ENCODE data around the gene RBM3.
"Not testable (repeated sequence)": the region's sequence is repeated elsewhere in the genome, so short reads cannot be mapped to it uniquely, and the experiment has no call there.

Gene RBM3

DNA sequence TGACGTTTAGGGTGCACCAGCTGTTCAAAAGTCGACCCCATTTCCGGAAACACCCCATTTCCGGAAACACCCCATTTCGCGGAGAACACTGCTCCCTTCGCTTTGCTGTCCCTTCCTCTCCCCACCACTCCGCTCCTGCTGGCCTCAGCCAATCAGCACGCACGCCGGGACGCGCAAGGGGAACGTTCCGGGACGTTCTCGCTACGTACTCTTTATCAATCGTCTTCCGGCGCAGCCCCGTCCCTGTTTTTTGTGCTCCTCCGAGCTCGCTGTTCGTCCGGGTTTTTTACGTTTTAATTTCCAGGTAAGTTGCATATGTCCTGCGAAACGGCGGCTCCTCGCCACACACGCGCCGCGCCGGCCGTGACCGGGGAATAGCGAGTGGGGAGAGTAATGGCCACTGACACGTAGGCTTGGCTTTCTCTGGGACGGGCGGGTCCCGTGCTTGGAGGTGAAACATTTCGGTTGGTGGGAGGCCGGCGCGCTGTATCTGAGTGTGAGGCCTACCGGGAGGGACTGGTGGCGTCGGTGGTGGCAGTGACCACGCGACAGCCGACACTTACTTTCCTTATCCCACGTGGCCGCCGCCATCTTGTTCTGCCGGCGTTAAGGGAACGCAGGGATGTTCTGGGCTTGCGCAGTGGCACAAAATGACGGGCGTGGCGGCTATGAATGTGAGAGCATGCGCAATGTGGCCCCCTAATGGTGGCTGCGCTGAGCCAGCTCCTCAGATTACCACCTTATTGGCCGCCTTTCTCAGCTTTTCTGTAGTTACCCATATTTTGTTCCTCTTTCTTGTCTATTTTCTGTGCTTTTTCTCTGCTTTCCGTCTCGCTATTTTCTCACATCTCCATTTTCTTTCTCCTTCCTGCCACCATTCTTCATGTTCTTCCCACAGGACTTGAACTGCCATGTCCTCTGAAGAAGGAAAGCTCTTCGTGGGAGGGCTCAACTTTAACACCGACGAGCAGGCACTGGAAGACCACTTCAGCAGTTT is at the start of gene RBM3:
RBM3 (plus strand) TSS at position 215 of the 997 bp plus-strand sequence; CDS start at position 912, 697 bp downstream.
- DNase-seq (ENCODE audit: low read depth) = peak; percentile 94

DNA sequence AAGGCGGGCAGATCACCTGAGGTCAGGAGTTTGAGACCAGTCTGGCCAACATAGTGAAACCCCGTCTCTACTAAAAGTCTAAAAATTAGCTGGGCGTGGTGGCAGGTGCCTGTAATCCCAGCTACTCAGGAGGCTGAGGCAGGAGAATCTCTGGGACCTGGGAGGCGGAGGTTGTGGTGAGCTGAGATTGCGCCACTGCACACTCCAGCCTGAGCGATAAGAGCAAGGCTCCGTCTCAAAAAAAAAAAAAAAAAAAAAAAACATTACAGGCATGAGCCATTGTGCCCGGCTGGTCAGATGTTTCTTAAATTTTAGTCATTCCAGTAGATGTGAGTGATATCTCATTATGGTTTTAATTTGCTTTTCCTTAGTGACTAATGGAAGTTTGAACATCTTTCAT is 48.4 kb upstream of the RBM3 start:
- peak; percentile 4 for DNase-seq (ENCODE audit: low read depth)

DNA sequence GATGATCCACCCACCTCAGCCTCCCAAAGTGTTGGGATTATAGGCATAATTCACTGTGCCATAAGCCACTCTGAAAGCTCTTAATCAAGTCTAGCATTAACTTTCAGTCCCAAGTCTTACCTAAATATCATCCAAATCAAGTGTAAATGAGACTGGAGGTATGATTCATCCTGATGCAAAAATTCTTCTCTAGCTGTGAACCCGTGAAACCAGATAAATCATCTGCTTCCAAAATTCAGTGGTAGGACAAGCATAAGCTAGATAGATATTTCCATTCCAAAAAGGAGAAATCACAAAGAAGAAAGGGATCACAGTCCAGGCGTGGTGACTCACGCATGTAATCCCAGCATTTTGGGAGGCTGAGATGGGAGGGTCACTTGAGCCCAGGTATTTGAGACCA is 43.5 kb upstream of the RBM3 start:
- no peak for DNase-seq (ENCODE audit: low read depth)

DNA sequence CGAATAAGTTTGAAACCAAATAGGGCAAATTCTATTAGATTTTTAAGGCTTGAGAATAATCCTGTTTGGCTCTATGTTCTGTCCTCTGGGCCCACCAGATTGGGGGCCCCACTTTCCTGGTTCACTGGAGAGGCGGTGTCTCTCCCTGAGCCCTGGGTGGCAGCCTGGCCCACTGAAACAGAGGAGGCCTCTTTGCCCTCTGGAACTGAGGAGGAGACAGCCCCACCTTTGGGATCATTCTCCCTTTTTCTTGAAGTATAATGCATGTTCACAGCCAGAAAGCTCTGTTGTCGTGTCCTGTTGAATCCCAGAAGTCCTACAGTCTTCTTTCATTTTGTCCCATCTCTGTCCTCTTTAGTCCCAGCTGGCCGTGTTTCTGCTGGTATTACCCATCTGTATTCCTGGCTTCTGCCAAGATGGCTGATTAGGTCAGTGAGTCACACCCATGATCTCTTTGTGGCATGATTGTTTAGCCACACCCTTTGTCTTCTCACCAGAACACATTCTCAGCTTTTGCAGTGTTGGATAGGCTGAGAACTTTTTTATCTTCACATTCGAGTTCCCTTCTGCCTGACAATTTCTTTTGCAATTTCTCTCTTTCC is 42.8 kb upstream of the RBM3 start:
- peak; percentile 71 for DNase-seq (ENCODE audit: low read depth)

DNA sequence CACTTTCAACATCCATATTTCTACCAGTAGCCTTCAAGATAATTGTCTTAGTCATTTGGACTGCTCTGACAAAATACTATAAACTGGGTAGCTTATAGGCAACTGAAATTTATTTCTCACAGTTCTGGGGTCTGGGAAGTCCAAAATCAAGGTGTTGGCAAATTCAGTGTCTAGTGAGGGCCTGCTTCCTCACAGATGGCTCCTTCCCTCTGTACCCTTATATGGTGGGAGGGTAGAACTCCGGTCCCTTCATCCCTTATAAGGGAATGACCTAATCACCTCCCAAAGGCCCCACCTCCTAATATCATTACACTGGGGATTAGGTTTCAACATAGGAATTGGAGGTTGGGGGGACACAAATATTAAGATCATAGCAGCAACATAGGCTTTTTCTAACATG is 42.1 kb upstream of the RBM3 start:
- no peak for DNase-seq (ENCODE audit: low read depth)

DNA sequence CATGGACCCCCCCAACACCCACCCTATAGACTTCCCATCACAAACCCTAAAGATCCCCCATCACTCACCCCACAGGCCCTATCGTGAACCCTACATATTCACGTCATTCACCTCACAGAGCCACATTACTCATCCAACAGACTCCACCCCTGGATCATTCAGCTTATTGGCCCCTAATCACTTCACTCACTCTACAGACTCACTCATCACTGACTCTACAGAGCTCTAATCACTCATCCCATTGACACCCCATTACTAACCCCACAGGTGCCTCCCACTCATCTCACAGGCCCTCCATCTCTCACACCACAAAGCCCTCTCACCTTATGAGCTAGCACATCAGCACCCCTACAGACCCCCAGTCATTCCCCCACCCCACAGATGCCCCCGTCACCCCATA is 41.1 kb upstream of the RBM3 start:
- DNase-seq (ENCODE audit: low read depth) = no peak

DNA sequence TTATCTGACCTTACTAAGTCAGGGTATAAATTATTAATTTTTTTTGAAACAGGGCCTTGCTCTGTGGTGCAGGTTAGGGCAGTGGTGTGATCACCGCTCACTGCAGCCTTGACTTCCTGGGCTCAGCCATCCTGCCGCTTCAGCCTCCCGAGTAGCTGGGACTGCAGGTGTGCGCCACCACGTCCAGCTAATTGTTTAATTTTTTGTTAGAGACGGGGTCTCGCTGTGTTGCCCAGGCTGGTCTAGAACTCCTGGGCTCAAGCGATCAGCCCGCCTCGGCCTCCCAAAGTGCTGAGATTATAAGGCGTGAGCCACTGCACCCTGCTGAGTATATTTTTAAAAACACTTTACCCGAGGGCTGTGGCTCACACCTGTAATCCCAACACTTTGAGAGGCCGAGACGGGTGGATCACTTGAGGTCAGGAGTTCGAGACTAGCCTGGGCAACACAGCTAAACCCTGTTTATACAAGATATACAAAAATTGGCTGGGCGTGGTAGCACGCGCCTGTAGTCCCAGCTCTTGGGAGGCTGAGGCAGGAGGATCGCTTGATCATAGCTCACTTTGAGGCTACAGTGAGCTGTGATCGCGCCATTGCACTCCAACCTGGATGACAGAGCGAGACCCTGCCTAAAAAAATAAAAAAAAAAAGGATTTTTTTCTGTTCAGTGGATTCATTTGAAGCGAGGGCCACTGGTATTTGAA is 35.5 kb upstream of the RBM3 start:
- no peak for DNase-seq (ENCODE audit: low read depth)

DNA sequence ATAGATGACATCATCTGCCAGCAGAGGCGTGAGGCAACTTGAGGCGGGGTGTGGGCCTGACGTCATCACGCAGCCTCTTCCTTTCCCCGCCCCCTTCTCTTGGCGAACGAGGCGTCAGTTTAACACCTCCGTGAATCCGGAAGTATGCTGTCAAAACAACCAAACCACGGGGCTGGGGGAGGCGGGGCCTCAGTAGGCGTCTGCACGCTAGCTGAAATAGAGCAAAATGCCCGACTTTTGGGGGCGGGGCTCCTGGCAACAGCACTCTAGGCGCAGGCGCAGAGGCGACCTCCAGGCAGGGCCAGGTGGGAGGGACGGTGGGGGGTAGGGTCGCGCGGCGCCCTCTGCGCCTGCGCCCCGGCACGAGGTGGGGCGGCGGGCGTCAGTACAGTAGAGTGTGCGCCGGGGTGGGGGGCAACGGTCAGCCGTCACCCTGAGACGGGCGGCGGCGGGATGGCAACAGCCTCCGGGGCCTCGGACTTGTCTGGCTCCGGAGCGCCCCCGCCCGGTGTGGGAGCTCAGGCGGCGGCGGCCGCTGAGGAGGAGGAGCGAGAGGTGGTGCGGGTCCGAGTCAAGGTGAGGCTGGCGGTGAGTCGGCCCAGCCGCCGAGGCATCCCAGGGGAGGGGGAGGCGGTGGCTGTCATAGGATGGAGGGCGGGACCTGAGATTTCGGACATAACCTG is 34.8 kb upstream of the RBM3 start, which contains the start of gene TBC1D25:
TBC1D25 (plus strand) TSS at position 370 of the 683 bp plus-strand sequence; CDS start at position 454, 84 bp downstream.
- DNase-seq (ENCODE audit: low read depth) = peak; percentile 95

DNA sequence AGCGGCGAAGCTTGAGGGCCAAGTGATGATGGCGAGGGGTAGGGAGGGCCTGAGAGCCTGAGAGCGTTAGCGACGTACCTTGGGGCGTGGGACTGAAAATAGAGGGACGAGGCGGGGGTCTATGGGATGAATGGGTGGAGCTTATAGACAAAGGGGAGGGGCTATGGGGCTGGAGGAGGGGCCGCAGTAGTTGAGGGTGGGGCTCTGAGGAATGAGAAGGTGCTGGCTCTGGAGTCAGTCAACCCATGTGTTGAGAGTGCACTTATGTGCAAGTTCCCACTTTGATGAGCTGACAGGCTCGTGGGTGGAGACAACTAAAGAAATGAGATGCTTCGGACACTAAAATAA is 34.3 kb upstream of the RBM3 start:
- peak; percentile 2 for DNase-seq (ENCODE audit: low read depth)

DNA sequence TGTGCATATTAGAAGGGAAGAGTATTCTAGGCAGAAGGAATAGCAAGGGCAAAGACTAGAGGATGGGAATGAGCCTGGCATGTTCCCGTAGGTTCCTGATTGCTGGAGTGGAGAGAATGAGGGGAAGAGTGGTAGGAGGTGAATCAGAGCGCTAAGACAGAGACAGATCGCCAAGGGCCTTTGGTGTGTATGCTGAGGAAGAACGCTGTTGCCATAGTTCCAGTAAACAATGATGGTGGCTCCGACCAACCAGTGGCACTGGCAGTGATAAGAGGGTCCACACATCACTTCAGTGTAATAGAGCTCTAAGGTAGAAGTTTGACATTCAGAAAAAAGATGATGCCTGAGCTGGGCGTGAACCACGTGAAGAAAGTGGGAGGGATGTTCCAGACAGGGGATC is 33.8 kb upstream of the RBM3 start:
- no peak for DNase-seq (ENCODE audit: low read depth)

DNA sequence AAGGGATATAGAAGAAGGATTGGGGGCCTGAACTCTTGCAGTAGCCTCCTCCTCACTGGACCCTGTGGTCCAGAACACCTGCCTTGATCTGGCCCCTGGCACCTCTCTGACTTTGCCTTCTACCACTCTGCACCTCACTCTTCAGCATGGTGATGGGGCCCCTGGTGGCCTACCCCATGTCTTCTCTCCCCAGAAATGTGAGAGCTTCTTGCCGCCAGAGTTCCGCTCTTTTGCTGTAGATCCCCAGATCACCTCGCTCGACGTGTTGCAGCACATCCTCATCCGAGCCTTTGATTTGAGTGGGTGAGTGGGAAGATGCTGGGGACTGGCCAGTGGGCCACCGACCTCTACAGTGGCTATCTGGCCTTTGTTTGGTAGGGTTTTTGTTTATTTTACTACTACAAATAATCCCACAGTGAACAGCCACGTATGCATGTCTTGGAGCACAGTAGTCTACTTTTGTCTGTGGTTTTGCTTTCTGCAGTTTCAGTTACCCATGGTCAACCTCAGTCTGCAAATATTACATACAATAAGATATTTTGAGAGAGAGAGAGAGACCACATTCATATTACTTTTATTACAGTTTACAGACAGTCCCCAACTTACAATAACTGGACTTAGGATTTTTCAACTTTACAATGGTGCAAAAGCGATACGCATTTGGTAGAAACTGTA is 33.0 kb upstream of the RBM3 start:
- no peak for DNase-seq (ENCODE audit: low read depth)

DNA sequence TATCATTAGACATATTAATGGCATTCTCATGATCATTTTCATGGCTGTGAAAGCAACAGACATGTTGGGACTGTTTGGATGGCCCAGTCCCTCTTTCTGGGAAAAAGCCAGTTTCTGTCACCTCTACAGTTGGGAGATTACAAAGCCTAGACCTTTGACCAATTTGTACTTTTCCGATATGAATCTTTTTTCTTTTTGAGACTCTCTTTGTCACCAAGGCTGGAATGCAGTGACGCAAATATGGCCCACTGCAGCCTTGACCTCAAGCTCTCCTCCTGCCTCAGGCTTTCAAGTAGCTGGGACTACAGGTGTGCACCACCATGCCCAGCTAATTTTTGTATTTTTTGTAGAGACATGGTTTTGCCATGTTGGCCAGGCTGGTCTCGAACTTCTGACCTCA is 25.4 kb upstream of the RBM3 start:
- DNase-seq (ENCODE audit: low read depth) = no peak

DNA sequence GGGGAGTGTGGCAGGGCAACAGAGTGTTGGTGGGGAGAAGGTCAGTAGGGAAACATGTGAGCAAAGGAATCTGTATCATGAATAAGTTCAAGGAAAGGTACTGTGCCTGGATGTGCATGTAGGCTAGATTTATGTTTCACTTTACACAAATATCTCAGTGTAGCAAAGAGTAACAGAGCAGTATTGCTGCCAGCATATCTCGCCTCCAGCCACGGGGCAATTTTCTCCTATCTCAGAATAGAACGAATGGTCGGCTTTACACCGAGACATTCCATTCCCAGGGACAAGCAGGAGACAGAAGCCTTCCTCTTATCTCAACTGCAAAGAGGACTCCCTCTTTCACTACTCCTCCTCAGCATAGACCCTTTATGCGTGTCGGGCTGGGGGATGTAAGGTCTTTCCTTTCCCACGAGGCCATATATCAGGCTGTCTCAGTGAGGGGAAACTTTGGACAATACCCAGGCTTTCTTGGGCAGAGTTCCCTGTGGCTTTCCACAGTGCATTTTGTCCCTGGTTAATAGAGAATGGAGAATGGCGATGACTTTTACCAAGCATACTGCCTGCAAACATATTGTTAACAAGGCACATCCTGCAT is 18.5 kb upstream of the RBM3 start:
- DNase-seq (ENCODE audit: low read depth) = not testable (repeated sequence)

DNA sequence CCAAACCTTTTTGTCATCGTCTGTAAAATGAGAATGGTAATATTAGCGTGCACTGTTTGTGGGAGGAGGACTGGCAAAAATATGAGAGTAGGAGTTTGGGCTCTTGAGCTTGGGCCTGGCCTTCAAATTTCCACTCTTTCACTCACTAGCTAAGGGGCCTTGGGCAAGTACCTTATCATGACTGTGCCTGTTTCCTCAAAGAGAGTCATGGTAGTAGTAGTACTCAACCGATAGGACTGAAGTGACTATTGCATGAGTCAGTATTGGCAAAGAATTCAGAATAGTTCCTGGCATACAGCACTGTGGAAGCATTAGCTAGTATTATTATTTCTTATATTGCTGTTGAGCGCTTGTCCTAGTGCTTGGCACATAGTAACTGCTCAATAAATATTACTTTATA is 16.0 kb upstream of the RBM3 start:
- peak; percentile 62 for DNase-seq (ENCODE audit: low read depth)

DNA sequence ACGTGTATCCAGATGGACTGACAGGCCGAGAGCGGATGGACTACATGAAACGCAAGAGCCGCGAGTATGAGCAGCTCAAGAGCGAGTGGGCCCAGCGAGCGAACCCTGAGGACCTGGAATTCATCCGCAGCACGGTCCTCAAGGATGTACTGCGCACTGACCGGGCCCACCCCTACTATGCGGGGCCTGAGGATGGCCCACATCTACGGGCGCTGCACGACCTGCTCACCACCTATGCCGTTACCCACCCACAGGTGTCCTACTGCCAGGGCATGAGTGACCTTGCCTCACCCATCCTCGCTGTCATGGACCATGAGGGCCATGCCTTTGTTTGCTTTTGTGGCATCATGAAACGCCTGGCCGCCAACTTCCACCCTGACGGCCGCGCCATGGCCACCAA is 14.6 kb upstream of the RBM3 start:
- DNase-seq (ENCODE audit: low read depth) = no peak

DNA sequence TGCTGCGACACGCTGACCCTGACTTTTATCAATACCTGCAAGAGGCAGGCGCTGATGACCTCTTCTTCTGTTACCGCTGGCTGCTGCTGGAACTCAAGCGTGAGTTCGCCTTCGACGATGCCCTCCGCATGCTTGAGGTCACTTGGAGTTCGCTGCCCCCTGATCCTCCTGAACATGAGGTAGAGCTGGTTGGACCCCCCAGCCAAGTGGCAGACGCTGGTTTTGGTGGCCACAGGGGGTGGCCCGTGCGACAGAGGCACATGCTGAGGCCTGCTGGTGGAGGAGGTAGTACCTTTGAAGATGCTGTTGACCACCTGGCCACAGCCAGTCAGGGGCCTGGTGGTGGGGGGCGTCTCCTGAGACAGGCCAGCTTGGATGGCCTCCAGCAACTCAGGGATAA is 14.2 kb upstream of the RBM3 start:
- no peak for DNase-seq (ENCODE audit: low read depth)

DNA sequence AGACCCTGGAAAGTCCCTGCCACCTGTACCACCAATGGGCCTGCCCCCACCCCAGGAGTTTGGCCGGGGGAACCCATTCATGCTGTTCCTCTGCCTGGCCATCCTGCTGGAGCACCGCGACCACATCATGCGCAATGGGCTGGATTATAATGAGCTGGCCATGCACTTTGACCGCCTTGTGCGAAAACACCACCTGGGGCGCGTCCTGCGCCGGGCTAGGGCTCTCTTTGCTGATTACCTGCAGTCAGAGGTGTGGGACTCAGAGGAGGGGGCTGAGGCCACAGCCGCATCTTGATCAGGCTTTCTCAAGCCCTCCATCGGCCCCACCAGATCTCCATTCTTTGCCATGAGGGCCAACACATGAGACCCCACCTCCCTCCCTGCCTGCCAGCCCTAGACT is 13.6 kb upstream of the RBM3 start:
- DNase-seq (ENCODE audit: low read depth) = no peak

DNA sequence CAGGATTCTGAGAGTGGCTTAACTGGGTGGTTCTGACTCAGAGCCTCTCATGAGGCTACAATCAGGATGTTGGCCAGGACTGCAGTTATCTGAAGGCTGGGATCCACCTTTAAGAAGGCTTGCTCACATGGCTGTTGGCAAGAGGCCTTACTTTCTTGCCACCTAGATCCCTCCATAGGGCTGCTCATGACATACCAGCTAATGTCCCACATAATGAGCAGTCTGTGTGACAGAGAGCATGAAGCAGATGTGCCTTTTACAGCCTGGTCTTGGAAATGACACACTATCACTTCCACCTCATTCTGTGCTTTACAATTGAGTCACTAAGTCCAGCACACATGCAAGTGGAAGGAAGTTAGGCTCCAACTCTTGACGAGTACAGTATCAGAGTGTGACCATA is 4.3 kb upstream of the RBM3 start:
- no peak for DNase-seq (ENCODE audit: low read depth)

DNA sequence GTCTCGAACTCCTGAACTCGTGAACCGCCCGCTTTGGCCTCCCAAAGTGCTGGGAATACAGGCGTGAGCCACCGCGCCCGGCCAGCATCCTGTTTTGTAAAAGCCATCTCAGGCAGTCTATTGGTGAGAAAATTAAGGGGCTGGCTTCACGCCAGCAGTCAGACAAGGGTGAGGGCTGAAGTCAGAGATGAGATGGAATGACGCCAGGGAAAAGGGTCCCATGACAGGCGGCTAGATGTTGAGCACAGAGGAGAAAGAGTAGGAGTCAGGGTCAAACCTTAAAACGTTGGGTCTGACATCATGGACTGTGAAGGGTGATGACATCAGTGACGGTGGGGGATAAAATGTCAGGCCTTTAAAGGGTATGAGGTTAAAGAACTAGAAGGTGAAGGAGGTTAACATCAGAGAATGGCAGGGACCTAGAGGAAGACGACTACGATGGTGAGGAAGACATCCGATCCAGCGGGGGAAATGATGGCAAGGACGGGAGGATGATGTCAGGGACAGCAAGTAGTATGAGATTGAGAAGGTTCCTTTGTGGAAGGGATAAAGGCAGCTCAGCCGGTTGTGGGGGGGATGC is 504 bp upstream of the RBM3 start:
- no peak for DNase-seq (ENCODE audit: low read depth)

DNA sequence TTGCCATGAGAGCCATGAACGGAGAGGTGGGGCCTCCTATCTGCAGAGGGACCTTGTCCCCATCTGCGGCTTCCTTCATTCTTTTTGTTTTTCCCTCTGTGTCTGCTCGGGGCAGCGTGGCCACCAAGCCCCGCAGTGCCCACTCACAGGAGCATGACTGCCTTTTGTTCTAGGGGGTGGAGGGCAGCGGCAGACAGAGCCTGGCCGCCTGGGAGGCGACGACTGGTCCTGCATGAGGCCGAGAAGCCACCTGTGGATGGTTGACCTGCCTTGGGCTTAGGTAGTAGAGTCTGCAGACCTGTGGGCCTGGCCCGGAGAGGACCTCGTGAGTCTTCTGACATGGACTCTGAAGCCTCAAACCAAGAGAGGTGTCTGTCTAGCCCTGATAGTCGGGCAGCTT is 1.4 kb downstream of the RBM3 start:
- no peak for DNase-seq (ENCODE audit: low read depth)

DNA sequence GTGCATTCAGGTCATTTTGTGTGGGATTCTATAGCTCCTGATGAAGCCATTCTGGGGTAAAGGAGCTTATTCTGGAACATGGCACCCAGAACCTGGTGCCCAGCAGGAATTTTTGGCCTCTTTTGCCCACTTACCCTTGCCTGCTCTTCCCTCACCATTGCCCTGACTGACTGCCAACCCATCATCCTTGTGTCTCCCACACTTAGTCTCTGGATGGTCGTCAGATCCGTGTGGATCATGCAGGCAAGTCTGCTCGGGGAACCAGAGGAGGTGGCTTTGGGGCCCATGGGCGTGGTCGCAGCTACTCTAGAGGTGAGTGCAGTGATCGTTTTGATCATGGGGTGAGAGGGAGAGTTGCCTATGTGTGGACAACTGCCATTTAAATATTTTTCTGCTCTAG is 1.8 kb downstream of the RBM3 start:
- no peak for DNase-seq (ENCODE audit: low read depth)

All from fibroblast of gingiva (primary cell).